K562 (cell line): Measurements from ENCODE around the gene CBX4. TPM values are rescaled to one million over a fixed set of nuclear protein-coding genes. Genes with fewer than 3 reads are reported as not detected.

ENCODE experiments used
- ATAC-seq: fragments of 200-7000 bp; cut with Tn5 transposase; 3 replicates; pipeline ENCODE4 v1.9.1; 2020; ENCODE audit warnings: moderate library complexity
- BruUV-seq: library from RNA; stranded (reverse); fragments of 400-500 nt; replicated peaks from 2 replicates; lab custom pipeline; 2021; lab: Mats Ljungman, UMichigan
- CTCF ChIA-PET: fragments of 300-600 bp; formaldehyde crosslinking; extraction: SDS; loops from one replicate; lab custom pipeline; 2021; ENCODE audit warnings: low intra/inter-chr PET ratio; lab: Yijun Ruan, JAX
- POLR2A ChIA-PET: fragments of 300-600, 350-650 bp; sonication (Branson Sonifier 250); formaldehyde crosslinking; extraction: SDS; loops from one replicate; lab custom pipeline; 2021; ENCODE audit warnings: antibody characterized with exemption, inconsistent platforms; lab: Yijun Ruan, JAX
- DNase-seq, 4 experiments: peaks; one replicate each; pipeline versions ENCODE4 v3.0.0 to v3.0.0-alpha.2; 2011 to 2018; ENCODE audit warnings: low spot score in 3 of 4, mixed read lengths in 3 of 4; ENCODE audit errors: extremely low read depth in 1 of 4
- FAIRE-seq: peaks from 2 replicates; lab custom pipeline; 2011; peaks lifted over from hg19 to GRCh38; lab: Jason Lieb, UNC
- H2AFZ ChIP-seq: 2 replicates; pipeline ENCODE4 v1.6.0; 2011; ENCODE audit warnings: low read depth, low read length, control low read depth, inconsistent platforms
- H3K27ac ChIP-seq: fragments of 200-600 bp; 3 replicates; pipeline ENCODE4 v1.8.0; 2011; ENCODE audit warnings: low read depth, mild to moderate bottlenecking, control low read depth, inconsistent platforms, low read length, moderate library complexity, mixed read lengths; ENCODE audit errors: extremely low read depth
- H3K27me3 ChIP-seq, 2 experiments: fragments of 300-600 bp in 1 of 2; 2 replicates in 1 of 2; 3 replicates in 1 of 2; pipeline versions ENCODE4 v1.6.0 to v1.8.0; 2011; ENCODE audit warnings: inconsistent platforms in 2 of 2, low read length in 2 of 2, mild to moderate bottlenecking in 1 of 2, mixed read lengths in 1 of 2, moderate library complexity in 1 of 2; ENCODE audit not compliant: control insufficient read depth in 2 of 2, insufficient read depth in 2 of 2
- H3K36me3 ChIP-seq: fragments of 300-600 bp; 3 replicates; pipeline ENCODE4 v1.8.0; 2011; ENCODE audit warnings: mild to moderate bottlenecking, low read length, inconsistent platforms; ENCODE audit not compliant: control insufficient read depth, insufficient read depth
- H3K4me1 ChIP-seq, 2 experiments: fragments of 200-600 bp in 1 of 2; replicated peaks in 1 of 2; 2 replicates in 1 of 2; 3 replicates in 1 of 2; pipeline versions ENCODE4 v1.5.1 to v1.8.0; 2011; ENCODE audit warnings: inconsistent platforms in 2 of 2, low read length in 2 of 2, mild to moderate bottlenecking in 1 of 2, mixed read lengths in 1 of 2, moderate library complexity in 1 of 2; ENCODE audit not compliant: control insufficient read depth in 2 of 2, insufficient read depth in 2 of 2
- H3K4me2 ChIP-seq: 2 replicates; pipeline ENCODE4 v1.6.1; 2011; ENCODE audit warnings: low read length, control low read depth, inconsistent platforms, mixed read lengths; ENCODE audit not compliant: insufficient read depth
- H3K4me3 ChIP-seq: fragments of 200-600 bp; sonication (generic), shearing (Covaris generic); 2 replicates; pipeline ENCODE4 v1.5.1; 2016; ENCODE audit warnings: control low read depth, inconsistent platforms
- H3K79me2 ChIP-seq: fragments of 200-600 bp; 3 replicates; pipeline ENCODE4 v1.8.0; 2011; ENCODE audit warnings: low read length, inconsistent platforms; ENCODE audit not compliant: control insufficient read depth, insufficient read depth
- H3K9ac ChIP-seq, 2 experiments: 2 replicates each; pipeline versions ENCODE4 v1.6.0 to v1.6.1; 2011; ENCODE audit warnings: low read depth in 2 of 2, low read length in 2 of 2, control low read depth in 1 of 2, inconsistent platforms in 1 of 2, mild to moderate bottlenecking in 1 of 2, mixed read lengths in 1 of 2; ENCODE audit not compliant: insufficient read depth in 1 of 2
- H3K9me1 ChIP-seq: one replicate; pipeline ENCODE4 v1.6.0; 2011; ENCODE audit warnings: inconsistent platforms, mild to moderate bottlenecking, low read length, moderate library complexity; ENCODE audit not compliant: control insufficient read depth, insufficient read depth
- H3K9me3 ChIP-seq: replicated peaks from 2 replicates; pipeline ENCODE4 v1.5.1; 2011; ENCODE audit warnings: low read depth, low read length, inconsistent platforms; ENCODE audit not compliant: control insufficient read depth, insufficient read depth
- H4K20me1 ChIP-seq: replicated peaks from 2 replicates; pipeline ENCODE4 v1.6.1; 2011; ENCODE audit warnings: low read length, inconsistent platforms, mixed read lengths; ENCODE audit not compliant: control insufficient read depth, insufficient read depth
- ASH1L ChIP-seq: fragments of 450-650 bp; IDR thresholded peaks from 2 replicates; pipeline ENCODE4 v1.6.1; 2018; ENCODE audit warnings: borderline replicate concordance, mild to moderate bottlenecking, low read depth; ENCODE audit not compliant: partially characterized antibody
- ETS2 ChIP-seq: IDR thresholded peaks from 2 replicates; pipeline ENCODE4 v1.6.1; 2016; ENCODE audit warnings: borderline replicate concordance, missing genetic modification characterization, mild to moderate bottlenecking, moderate library complexity, missing compliant biosample characterization; ENCODE audit not compliant: poor library complexity, severe bottlenecking
- FOXM1 ChIP-seq, 2 experiments: fragments of 450-650 bp in 1 of 2; sonication (generic) in 1 of 2; formaldehyde crosslinking in 1 of 2; IDR thresholded peaks; 2 replicates each; pipeline versions ENCODE4 v1.6.1 to v1.9.0; 2017 to 2022; ENCODE audit warnings: low read depth in 2 of 2, mild to moderate bottlenecking in 2 of 2, missing genetic modification reagents in 1 of 2, moderate library complexity in 1 of 2
- HSF4 ChIP-seq: fragments of 250-450 bp; sonication (Bioruptor Pico); IDR thresholded peaks from 2 replicates; pipeline ENCODE4 v2.1.2; 2022; ENCODE audit warnings: mild to moderate bottlenecking, moderate library complexity, borderline replicate concordance
- LEF1 ChIP-seq: fragments of 450-650 bp; IDR thresholded peaks from 2 replicates; pipeline ENCODE4 v1.6.1; 2016; ENCODE audit warnings: mild to moderate bottlenecking
- PHB ChIP-seq: fragments of 250-450 bp; sonication (Bioruptor Pico); IDR thresholded peaks from 2 replicates; pipeline ENCODE4 v1.5.0; 2021
- SNRNP70 ChIP-seq: fragments of 200-400 bp; formaldehyde crosslinking; optimal IDR thresholded peaks from 2 replicates; pipeline ENCODE3; 2017; ENCODE audit warnings: low read depth, low read length
- ZBED1 ChIP-seq: IDR thresholded peaks from 2 replicates; pipeline ENCODE4 v1.6.1; 2014
- ZFP36 ChIP-seq: fragments of 150-350 bp; IDR thresholded peaks from 2 replicates; pipeline ENCODE4 v1.6.1; 2018; ENCODE audit warnings: low read length, low read depth; ENCODE audit not compliant: partially characterized antibody
- ZNF740 ChIP-seq, 3 experiments: fragments of 200-800 bp in 1 of 3; sonication (Bioruptor generic) in 1 of 3; sonication (generic) in 1 of 3; formaldehyde crosslinking in 1 of 3; IDR thresholded peaks; 2 replicates each; pipeline versions ENCODE4 v1.6.1 to v1.8.0; 2016 to 2022; ENCODE audit warnings: mild to moderate bottlenecking in 2 of 3, missing compliant biosample characterization in 2 of 3, missing genetic modification characterization in 2 of 3, missing genetic modification reagents in 1 of 3
- WGBS: fragments of 100-300 bp; shearing (Covaris generic); methylation state at CpG from one replicate; pipeline ENCODE4 v1.1.6; 2016; ENCODE audit warnings: low coverage, mixed read lengths; ENCODE audit not compliant: insufficient coverage; ENCODE audit errors: missing lambda C conversion rate; 5-methylcytosine and 5-hydroxymethylcytosine counted together
- in situ Hi-C: fragments of 300-500 bp; cut with MboI; formaldehyde crosslinking; loops from 4 replicates; pipeline ENCODE4 v1.15.0; 2018; ENCODE audit warnings: inconsistent platforms, mixed read lengths
- intact Hi-C: fragments of 100-400 bp; cut with micrococcal nuclease; formaldehyde crosslinking; loops from 2 replicates; pipeline ENCODE4 v1.14.2; 2022
- polyA plus RNA-seq, 8 experiments: library from polyadenylated mRNA; depleted of rRNA in 4 of 8; stranded (reverse) in 5 of 8; unstranded in 3 of 8; fragments of >200 nt; fragmentation: Nextera tagmentation in 2 of 8; fragmentation: Illumina TruSeq in 1 of 8; extraction: Ambion mirVana in 2 of 8; extraction: Trizol in 1 of 8; gene quantifications; 2 replicates each; pipeline versions ENCODE4 v1.2.1 to v1.2.3, GENCODE V29; 2011 to 2014; ENCODE audit warnings: inconsistent platforms in 1 of 8, missing spikeins in 1 of 8
- total RNA-seq, 7 experiments: library from RNA; depleted of rRNA in 6 of 7; stranded (reverse); fragments of >200 nt in 6 of 7; fragmentation: Illumina TruSeq in 2 of 7; extraction: Trizol in 2 of 7; gene quantifications; 2 replicates each; pipeline versions ENCODE4 v1.2.1 to v1.2.3, GENCODE V29; 2011 to 2021; ENCODE audit warnings: low replicate concordance in 1 of 7
- TF ChIP-seq, protein P1 (sequence below): sonication (generic); formaldehyde crosslinking; IDR thresholded peaks from 2 replicates; pipeline ENCODE4 v1.8.0; 2023; ENCODE audit warnings: mild to moderate bottlenecking, missing genetic modification reagents
- TF ChIP-seq, protein P2 (sequence below): fragments of 250-450 bp; sonication (Bioruptor Pico); IDR thresholded peaks from 2 replicates; pipeline ENCODE4 v1.5.0; 2020; ENCODE audit warnings: mild to moderate bottlenecking
- TF ChIP-seq, protein P3 (sequence below), 2 experiments: fragments of 450-650 bp; IDR thresholded peaks; 2 replicates each; pipeline ENCODE4 v1.6.1; 2016

Gene CBX4
- total and polyA plus RNA-seq, 9 of the 15 experiments (the other 6 are each of a cell fraction or from before 2014, with no cell fraction given): 0.98 to 50.5 (median 10.0) TPM

GRCh38 chr17:79826841-79827578 lies 12.2 kb downstream of the CBX4 start (continued):
- TF ChIP-seq ZBED1: no peak
- TF ChIP-seq, protein P1, sequence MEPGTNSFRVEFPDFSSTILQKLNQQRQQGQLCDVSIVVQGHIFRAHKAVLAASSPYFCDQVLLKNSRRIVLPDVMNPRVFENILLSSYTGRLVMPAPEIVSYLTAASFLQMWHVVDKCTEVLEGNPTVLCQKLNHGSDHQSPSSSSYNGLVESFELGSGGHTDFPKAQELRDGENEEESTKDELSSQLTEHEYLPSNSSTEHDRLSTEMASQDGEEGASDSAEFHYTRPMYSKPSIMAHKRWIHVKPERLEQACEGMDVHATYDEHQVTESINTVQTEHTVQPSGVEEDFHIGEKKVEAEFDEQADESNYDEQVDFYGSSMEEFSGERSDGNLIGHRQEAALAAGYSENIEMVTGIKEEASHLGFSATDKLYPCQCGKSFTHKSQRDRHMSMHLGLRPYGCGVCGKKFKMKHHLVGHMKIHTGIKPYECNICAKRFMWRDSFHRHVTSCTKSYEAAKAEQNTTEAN (CRISPR knock-in tag): peak; percentile 90
- TF ChIP-seq LEF1: peak; percentile 88

GRCh38 chr17:79826204-79826680 lies 13.0 kb downstream of the CBX4 start:
- Histone ChIP-seq H3K4me3 (peak overlapping the region; percentile 44), H3K9ac (peak overlapping the region; percentile 77 to 87), H3K9me1 (no peaks in the 10 kb centered on the region), H3K27me3 (no peaks in the 10 kb centered on the region), H2AFZ (peak overlapping the region; percentile 75), H4K20me1 (no peaks in the 10 kb centered on the region), H3K4me2 (peak overlapping the region; percentile 90), H3K9me3 (no peaks in the 10 kb centered on the region), H3K79me2 (peaks cover 38% of the 10 kb centered on the region), H3K36me3 (no peaks in the 10 kb centered on the region), H3K27ac (peak overlapping the region; percentile 87), H3K4me1 (peaks cover 68 to 76% of the 10 kb centered on the region in 2 experiments)
- in situ Hi-C loops: no loop called here
- intact Hi-C loops: no loop called here
- ChIA-PET POLR2A (interaction anchor here (0.9 to 17.8 kb wide), 4 partner anchors 9 to 32 kb away, joined by 3 to 386 read pairs (median 12); no protein-coding TSS in a partner anchor), CTCF (no interaction called here)
- ATAC-seq: peak; percentile 82
- BruUV-seq: no TSS peak
- WGBS: 0% methylated on average over 11 of the region's 11 CpGs
- peak; percentile 48 to 92 (median 62) for DNase-seq
- FAIRE-seq: peak; percentile 85
- TF ChIP-seq, protein P2, sequence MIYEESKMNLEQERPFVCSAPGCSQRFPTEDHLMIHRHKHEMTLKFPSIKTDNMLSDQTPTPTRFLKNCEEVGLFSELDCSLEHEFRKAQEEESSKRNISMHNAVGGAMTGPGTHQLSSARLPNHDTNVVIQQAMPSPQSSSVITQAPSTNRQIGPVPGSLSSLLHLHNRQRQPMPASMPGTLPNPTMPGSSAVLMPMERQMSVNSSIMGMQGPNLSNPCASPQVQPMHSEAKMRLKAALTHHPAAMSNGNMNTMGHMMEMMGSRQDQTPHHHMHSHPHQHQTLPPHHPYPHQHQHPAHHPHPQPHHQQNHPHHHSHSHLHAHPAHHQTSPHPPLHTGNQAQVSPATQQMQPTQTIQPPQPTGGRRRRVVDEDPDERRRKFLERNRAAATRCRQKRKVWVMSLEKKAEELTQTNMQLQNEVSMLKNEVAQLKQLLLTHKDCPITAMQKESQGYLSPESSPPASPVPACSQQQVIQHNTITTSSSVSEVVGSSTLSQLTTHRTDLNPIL (CRISPR knock-in tag): no peak
- TF ChIP-seq ETS2 (tag) (no peak), SNRNP70 (no peak), FOXM1 (IDR thresholded peaks at IDR 0.05; ENCODE audit: low read depth) (no peak), FOXM1 (CRISPR knock-in tag; IDR thresholded peaks at IDR 0.05; ENCODE audit: low read depth) (no peak), ASH1L (no peak), ZFP36 (peak; percentile 50), PHB (CRISPR knock-in tag) (no peak), HSF4 (CRISPR knock-in tag) (no peak), ZNF740 (CRISPR knock-in tag; IDR thresholded peaks at IDR 0.05) (no peak), ZNF740 (tag; IDR thresholded peaks at IDR 0.05) (no peak)
- TF ChIP-seq, protein P3, sequence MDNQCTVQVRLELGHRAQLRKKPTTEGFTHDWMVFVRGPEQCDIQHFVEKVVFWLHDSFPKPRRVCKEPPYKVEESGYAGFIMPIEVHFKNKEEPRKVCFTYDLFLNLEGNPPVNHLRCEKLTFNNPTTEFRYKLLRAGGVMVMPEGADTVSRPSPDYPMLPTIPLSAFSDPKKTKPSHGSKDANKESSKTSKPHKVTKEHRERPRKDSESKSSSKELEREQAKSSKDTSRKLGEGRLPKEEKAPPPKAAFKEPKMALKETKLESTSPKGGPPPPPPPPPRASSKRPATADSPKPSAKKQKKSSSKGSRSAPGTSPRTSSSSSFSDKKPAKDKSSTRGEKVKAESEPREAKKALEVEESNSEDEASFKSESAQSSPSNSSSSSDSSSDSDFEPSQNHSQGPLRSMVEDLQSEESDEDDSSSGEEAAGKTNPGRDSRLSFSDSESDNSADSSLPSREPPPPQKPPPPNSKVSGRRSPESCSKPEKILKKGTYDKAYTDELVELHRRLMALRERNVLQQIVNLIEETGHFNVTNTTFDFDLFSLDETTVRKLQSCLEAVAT (IDR thresholded peaks at IDR 0.05): peak in 1 of 2 experiments; percentile 98; a peak in 2 of 4 replicates
